GM18507 (cell line): ENCODE measurements around the gene GPLD1.
"Not testable (repeated sequence)": the region's sequence is repeated elsewhere in the genome, so short reads cannot be mapped to it uniquely, and the experiment has no call there.

Experiments
- DNase-seq: peaks from one replicate; pipeline ENCODE4 v3.0.0; 2011; ENCODE audit warnings: low read depth; ENCODE audit not compliant: insufficient read length; ENCODE audit errors: extremely low spot score
- FAIRE-seq: peaks from 2 replicates; lab custom pipeline; 2011; peaks lifted over from hg19 to GRCh38; lab: Jason Lieb, UNC

GPLD1 gene

DNA sequence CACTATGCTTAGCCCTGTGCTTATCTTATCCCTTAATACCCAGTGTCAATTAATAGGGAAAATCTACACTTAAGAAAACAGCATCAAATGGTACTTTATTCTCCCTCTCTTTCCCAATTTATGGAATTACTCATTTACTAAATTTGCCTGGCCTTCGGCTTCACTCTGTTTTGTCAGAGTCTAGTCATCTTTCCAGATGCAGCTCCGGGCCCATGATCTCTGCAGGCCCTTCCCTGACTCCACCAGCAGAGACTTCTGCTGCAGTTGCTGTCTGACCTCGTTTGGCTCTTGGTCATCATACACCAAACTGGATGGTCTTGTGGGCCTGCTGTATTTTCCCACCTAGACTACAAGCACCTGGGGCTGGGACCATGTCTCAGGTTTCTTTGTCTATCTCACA, 59.3 kb downstream of the GPLD1 start:
- DNase-seq: no peak

GRCh38 chr6:24429146-24429545, 60.2 kb downstream of the GPLD1 start:
- FAIRE-seq (no peak), DNase-seq (no peak)

More for the DNA sequence above, 59.3 kb downstream of the GPLD1 start:
- FAIRE-seq: no peak

DNA sequence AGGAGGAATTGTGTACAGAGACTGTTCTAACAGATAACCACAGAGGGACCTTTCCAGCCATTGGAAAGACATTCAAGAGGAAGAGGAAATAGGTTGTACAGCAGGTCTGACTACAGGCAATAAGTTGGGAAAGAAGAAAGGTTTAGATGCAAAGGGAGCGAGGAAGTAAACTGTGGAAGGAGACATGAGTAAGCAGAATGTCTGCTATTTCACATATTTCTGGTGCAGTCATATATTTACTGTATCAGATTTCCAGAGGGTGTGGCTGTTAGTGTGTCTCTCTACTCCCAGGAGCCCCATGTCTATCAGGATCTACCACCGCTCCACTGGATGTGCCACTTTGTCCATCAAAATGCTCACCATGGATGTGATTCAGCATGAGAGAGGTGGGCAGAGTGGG, 60.8 kb downstream of the GPLD1 start:
- FAIRE-seq: no peak

DNA sequence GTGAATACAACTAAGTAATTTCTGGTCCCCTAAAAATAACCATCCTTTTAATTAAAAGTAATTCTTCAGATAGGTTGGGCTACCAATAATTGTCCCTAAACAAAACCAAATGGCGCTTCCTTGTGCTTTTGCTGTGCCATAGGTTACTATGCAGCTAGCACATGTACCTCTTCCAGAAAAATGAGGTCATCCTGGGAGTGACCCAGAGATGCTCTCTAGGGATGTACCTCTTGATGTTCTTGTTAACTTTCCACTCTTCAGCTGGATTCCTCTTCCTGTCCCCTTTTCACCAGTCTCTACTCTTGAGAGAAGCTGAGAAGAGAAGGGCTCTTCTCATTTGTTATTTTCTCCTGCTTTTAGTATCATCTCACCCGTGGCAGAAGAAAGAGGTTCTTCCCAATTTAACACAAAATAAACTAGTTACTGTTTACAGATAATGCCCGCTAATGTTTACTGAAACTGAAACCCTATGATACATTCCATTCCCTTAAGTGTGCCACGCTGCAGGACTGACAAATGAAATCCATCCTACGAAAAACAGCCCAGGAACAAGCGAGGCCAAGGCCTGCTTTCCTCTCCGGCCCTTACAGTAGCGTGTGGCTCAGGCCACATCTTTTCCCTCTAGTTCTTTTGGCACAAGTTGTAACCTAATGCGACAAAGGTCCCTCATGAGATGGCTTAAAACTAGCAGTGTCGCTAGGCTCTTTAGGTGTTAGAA, 62.5 kb downstream of the GPLD1 start:
- no peak for FAIRE-seq
- no peak for DNase-seq

More for the DNA sequence above, 60.8 kb downstream of the GPLD1 start:
- no peak for DNase-seq

GRCh38 chr6:24425091-24425490, 64.3 kb downstream of the GPLD1 start:
- DNase-seq: no peak
- FAIRE-seq: no peak

DNA sequence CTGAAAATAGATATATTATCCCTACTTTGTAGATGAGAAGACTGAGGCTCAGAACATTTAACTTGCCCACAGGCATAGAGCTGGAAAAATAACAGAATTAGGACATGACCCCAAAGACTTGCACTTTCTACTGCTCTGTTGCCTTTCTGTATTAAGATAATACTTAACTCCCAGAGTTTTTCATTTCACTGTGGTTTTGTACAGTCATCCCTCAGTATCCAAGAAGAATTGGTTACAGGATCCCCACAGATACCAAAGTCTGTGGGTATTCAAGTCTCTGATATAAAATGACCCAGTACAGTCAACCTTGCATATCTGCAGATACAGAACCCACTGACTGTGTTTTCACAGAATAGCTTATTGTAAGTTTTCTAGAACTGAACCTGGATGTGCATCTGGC, 69.9 kb downstream of the GPLD1 start:
- DNase-seq (no peak), FAIRE-seq (no peak)

DNA sequence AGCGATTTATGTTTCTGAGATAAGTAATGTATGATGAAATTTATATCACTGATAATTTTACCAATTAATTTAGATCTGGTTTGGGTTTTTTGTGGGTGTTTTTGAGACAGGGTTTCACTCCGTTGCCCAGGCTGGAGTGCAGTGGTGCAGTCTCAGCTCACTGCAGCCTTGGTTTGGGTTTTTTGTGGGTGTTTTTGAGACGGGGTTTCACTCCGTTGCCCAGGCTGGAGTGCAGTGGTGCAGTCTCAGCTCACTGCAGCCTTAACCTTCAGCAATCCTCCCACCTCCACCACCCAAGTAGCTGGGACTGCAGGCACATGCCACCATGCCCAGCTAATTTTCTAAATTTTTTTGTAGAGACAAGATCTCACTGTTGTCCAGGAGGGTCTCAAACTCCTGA, 73.6 kb downstream of the GPLD1 start:
- FAIRE-seq: peak; percentile 39
- DNase-seq: no peak

DNA sequence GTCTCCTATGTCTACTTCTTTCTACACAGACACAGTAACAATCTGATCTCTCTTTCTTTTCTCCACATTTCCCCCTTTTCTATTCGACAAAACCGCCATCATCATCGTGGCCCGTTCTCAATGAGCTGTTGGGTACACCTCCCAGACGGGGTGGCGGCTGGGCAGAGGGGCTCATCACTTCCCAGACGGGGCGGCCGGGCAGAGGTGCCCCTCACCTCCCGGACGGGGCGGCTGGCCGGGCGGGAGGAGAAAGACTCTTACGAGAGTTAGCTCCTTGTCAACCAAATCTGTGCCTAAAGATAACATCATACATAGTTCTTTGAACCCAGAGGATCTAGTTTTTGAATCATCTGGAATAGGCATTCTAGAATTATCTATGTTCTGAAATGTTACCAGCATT, 74.8 kb downstream of the GPLD1 start:
- not testable (repeated sequence) for FAIRE-seq, DNase-seq

DNA sequence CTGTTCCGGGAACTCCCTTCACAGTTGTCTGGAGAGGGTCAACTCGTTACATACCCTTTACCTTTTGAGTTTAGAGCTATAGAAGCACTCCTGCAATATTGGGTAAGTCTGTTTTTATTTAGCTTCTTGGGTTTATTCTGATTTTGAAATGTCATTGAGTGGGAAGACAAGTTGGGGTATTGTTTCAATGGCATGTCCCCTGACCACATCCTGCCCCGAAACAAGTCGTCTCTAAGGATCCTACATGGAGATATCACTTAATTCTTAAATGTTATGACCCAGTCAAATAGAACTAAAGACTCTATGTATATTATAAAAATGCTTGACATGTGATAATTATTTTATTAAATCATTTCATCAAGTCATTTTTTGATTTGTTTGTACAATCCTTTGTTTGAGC, 77.1 kb downstream of the GPLD1 start:
- DNase-seq (no peak), FAIRE-seq (no peak)

DNA sequence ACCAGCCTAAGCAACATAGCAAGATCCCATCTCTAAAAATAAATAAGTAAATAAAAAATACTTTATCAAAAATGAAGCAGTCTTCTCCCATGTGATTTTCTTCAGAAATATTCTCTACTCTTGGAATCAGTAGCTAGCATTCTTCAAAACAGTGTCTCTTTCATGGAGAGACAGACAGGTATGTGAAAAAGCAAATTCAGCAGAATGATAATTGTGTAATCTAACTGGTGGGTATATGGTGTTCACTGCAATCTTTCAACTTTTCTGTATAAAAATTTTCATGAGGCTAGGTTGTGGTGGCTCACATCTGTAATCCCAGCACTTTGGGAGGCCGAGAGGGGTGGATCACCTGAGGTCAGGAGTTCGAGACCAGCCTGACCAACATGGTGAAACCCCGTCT, 78.8 kb downstream of the GPLD1 start:
- no peak for FAIRE-seq
- DNase-seq: no peak

- FAIRE-seq: peak; percentile 26
- no peak for DNase-seq
Observed at GRCh38 chr6:24408719-24409410, 80.5 kb downstream of the GPLD1 start.

DNA sequence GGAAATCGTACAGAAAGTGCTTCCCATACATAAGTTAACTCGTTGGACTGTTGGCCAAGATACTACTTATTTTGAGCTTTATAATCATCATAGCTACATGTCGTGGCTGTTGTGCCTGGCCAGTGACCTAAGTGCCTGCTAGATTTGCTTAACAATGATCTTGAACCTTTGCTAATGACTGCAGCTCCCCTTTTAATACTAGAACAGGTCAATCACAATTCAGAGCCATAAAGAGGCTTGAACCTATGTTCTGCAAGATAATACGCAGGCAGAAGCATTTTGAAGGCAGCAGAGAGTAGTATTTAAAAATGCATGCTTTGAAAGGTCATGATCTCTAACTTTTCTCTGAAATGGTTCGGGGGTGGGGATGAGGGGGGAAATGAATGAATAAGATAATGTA, 84.1 kb downstream of the GPLD1 start:
- FAIRE-seq (no peak), DNase-seq (no peak)

GRCh38 chr6:24403501-24403824, 85.9 kb downstream of the GPLD1 start:
- no peak for DNase-seq
- FAIRE-seq: no peak

DNA sequence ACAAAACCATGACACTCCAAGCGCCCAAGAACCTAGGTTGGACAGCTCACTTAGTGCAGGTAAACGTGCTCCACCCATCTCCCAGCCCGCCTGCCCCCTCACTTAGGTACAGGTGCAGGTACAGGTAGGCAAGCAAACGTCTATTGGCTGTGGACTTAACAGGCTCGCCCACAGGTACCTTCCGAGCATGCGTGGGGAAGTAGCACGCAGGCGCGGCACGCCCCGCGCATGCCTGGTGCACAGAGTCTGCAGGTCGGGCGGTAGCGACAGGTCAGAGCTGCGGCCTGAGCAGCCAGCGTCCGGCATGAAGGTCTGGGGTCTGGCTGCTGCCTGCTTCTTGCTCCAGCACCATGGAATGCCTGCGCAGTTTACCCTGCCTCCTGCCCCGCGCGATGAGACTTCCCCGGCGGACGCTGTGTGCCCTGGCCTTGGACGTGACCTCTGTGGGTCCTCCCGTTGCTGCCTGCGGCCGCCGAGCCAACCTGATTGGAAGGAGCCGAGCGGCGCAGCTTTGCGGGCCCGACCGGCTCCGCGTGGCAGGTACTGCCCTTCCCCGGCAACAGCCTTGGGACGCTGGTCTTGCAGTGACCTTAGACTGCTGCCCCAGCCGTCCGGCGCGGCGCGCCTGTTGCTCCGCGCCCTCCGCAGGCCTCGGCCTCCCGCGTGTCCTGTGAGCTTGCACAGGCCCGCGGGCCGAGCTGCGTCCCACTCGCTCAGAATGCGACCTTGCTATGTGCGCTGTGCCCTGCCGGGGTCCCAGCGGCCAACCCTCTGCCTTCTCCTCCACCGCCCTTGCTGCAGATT, 86.5 kb downstream of the GPLD1 start, which contains the start of gene MRS2:
MRS2 (plus strand) TSS at position 240 of the 804 bp plus-strand sequence; CDS start at position 351, 111 bp downstream.
- FAIRE-seq: peak; percentile 83
- peak; percentile 80 for DNase-seq

- FAIRE-seq: no peak
Observed at GRCh38 chr6:24401458-24401857, 87.9 kb downstream of the GPLD1 start.

GRCh38 chr6:24400045-24401039, 89.0 kb downstream of the GPLD1 start:
- FAIRE-seq: peak; percentile 75

More at GRCh38 chr6:24401458-24401857, 87.9 kb downstream of the GPLD1 start:
- DNase-seq: no peak

DNA sequence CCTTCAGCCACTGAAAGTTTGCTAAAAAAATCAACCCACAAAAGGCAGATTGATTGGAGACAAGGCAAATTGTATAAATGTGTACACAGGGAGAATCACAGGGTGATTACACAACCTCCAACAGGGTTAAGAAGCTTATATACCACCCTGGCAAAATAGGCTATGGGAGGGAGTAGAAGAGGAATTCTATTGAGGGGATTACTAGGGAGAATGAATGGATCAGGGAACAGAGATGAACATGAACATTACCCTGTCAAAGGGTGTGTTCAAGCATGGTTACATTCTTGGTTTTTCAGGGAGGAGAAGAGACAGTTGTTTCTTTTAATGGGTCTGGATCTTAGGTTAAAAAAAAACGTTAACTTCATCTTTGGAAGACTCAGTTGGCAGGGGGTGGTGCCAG, 91.7 kb downstream of the GPLD1 start:
- FAIRE-seq: no peak
- no peak for DNase-seq

More at GRCh38 chr6:24400045-24401039, 89.0 kb downstream of the GPLD1 start:
- not testable (repeated sequence) for DNase-seq

- no peak for FAIRE-seq
- no peak for DNase-seq
Observed at GRCh38 chr6:24396824-24397223, 92.6 kb downstream of the GPLD1 start.

DNA sequence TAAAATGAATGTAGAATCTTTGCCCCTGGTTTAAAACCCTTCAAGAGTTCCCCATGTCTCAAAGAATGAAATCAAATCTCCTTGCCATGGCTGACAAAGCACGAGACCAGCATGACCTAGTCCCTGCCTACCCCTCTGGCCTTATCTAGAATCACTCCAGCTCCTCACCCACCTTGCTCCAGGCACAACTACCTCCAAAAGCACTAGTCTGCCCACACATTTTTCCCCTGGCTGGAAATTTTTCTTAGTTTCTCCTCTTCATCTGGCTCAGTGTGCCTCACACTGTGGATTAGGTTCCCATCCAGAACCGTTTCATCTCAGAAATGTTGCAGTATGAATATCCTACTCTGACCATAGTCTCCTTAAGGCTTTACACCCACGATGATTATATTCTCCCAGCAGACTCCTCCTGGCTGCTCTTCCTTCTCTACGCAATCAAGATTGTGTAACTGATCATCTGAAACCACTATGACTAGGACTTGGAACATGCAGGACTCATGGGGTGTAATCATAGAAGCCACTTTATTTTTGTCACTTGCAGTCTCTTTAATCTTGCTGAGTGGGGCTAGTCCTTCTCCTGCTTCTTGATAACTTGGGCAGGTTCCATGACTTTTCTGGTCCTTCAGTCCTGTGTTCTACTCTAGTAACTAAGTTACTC, 94.5 kb downstream of the GPLD1 start:
- no peak for DNase-seq
- FAIRE-seq: no peak
